ENCODE data around the gene CTNNA2.

- TF ChIP-seq BACH2 (CRISPR knock-in tag; IDR thresholded peaks at IDR 0.05; ENCODE audit: borderline replicate concordance) (no peak), SNAI2 (CRISPR knock-in tag; IDR thresholded peaks at IDR 0.05) (no peak), ZC3H10 (CRISPR knock-in tag; IDR thresholded peaks at IDR 0.05) (no peak), ZFP3 (CRISPR knock-in tag; IDR thresholded peaks at IDR 0.05) (no peak), CREB5 (CRISPR knock-in tag; IDR thresholded peaks at IDR 0.05; ENCODE audit: low read depth) (no peak), ZNF8 (CRISPR knock-in tag; IDR thresholded peaks at IDR 0.05) (no peak), ZNF565 (CRISPR knock-in tag; conservative IDR thresholded peaks at IDR 0.05; ENCODE audit: low read depth) (no peak), ZFP30 (CRISPR knock-in tag; IDR thresholded peaks at IDR 0.05) (no peak), PATZ1 (CRISPR knock-in tag; IDR thresholded peaks at IDR 0.05; ENCODE audit: borderline replicate concordance) (no peak), RARB (CRISPR knock-in tag; IDR thresholded peaks at IDR 0.05) (no peak), ESRRG (CRISPR knock-in tag; IDR thresholded peaks at IDR 0.05) (no peak)
Observed at GRCh38 chr2:80148906-80149305, 636.1 kb downstream of the CTNNA2 start.
